ENCODE measurements around the gene TKFC.

Gene TKFC, protein sequence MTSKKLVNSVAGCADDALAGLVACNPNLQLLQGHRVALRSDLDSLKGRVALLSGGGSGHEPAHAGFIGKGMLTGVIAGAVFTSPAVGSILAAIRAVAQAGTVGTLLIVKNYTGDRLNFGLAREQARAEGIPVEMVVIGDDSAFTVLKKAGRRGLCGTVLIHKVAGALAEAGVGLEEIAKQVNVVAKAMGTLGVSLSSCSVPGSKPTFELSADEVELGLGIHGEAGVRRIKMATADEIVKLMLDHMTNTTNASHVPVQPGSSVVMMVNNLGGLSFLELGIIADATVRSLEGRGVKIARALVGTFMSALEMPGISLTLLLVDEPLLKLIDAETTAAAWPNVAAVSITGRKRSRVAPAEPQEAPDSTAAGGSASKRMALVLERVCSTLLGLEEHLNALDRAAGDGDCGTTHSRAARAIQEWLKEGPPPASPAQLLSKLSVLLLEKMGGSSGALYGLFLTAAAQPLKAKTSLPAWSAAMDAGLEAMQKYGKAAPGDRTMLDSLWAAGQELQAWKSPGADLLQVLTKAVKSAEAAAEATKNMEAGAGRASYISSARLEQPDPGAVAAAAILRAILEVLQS

GRCh38 chr11:61332797-61333549 is at the start of gene TKFC, which contains the start of gene DDB1:
TKFC (plus strand) TSS chr11:61333228; CDS start chr11:61334729, 1,501 bp downstream.
DDB1 (minus strand) TSS chr11:61333105; CDS start chr11:61332968, 137 bp downstream.
- no peak for TF ChIP-seq PPARA (CRISPR knock-in tag; IDR thresholded peaks at IDR 0.05; ENCODE audit: borderline replicate concordance)
- TF ChIP-seq ZFP3 (CRISPR knock-in tag; IDR thresholded peaks at IDR 0.05): peak; percentile 93
- no peak for TF ChIP-seq CREB5 (CRISPR knock-in tag; IDR thresholded peaks at IDR 0.05; ENCODE audit: low read depth)
- TF ChIP-seq ISL1 (CRISPR knock-in tag; IDR thresholded peaks at IDR 0.05): no peak
- TF ChIP-seq ZC3H10 (CRISPR knock-in tag; IDR thresholded peaks at IDR 0.05): no peak
- peak; percentile 95 for ATAC-seq

DNA sequence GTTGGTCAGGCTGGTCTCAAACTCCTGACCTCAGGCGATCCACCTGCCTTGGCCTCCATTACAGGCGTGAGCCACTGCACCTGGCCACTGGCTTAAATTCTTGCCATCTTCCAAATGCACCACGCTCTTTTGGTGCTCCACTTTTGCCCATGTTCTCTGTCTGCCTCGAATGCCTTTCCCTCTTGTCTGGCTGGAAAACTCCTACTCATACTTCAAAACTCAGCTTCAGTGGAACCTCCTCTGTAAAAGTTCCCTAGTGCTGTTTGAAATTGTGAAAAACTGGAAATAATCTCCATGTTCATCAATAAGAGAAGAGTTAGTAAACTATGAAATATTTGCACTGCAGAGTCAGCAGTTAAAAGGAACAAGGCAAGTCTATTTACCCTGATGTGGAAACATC is 49.4 kb upstream of the TKFC start:
- ATAC-seq: no peak

DNA sequence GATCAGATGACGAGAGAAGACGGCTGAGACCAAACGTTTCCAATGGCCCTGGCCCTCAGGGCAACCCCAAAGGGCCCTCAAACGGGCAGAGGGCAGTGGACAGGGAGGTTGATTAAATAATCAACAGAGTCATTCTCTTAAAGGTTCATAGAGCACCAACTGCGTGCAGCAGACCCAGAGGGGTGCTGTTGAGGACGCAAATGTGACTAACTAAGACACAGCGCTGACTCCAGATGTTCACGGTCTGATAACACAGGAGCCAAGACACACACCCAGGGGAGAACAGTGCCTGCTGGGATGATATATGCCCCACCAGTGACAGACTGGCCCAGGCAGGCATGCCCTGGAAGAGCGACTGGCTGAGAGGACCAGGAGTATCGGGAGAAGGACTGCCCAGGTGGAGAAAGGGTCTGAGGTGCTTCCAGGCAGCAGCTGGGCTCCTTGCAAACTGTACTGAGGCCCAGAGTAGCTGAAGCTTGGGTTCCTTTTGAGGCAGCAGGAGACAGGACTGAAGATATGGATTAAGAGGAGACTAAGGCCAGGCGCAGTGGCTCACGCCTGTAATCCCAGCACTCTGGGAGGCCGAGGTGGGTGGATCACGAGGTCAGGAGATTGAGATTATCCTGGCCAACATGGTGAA is 45.6 kb upstream of the TKFC start:
- no peak for ATAC-seq
- TF ChIP-seq ARNTL (CRISPR knock-in tag; IDR thresholded peaks at IDR 0.05; ENCODE audit: borderline replicate concordance, low read depth): no peak
- no peak for TF ChIP-seq ESRRG (CRISPR knock-in tag; IDR thresholded peaks at IDR 0.05)
- no peak for TF ChIP-seq CREB5 (CRISPR knock-in tag; IDR thresholded peaks at IDR 0.05; ENCODE audit: low read depth)
- TF ChIP-seq, protein P1, sequence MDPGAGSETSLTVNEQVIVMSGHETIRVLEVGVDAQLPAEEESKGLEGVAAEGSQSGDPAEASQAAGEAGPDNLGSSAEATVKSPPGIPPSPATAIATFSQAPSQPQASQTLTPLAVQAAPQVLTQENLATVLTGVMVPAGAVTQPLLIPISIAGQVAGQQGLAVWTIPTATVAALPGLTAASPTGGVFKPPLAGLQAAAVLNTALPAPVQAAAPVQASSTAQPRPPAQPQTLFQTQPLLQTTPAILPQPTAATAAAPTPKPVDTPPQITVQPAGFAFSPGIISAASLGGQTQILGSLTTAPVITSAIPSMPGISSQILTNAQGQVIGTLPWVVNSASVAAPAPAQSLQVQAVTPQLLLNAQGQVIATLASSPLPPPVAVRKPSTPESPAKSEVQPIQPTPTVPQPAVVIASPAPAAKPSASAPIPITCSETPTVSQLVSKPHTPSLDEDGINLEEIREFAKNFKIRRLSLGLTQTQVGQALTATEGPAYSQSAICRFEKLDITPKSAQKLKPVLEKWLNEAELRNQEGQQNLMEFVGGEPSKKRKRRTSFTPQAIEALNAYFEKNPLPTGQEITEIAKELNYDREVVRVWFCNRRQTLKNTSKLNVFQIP (CRISPR knock-in tag; IDR thresholded peaks at IDR 0.05; ENCODE audit: borderline replicate concordance, low read depth): no peak
- TF ChIP-seq SNAI2 (CRISPR knock-in tag; IDR thresholded peaks at IDR 0.05): no peak
- TF ChIP-seq ISL1 (CRISPR knock-in tag; IDR thresholded peaks at IDR 0.05): no peak
- TF ChIP-seq TOX (CRISPR knock-in tag; IDR thresholded peaks at IDR 0.05; ENCODE audit: borderline replicate concordance): no peak
- no peak for TF ChIP-seq ZNF565 (CRISPR knock-in tag; conservative IDR thresholded peaks at IDR 0.05; ENCODE audit: low read depth)
- TF ChIP-seq ZFP30 (CRISPR knock-in tag; IDR thresholded peaks at IDR 0.05): no peak
- TF ChIP-seq RARB (CRISPR knock-in tag; IDR thresholded peaks at IDR 0.05): no peak
- no peak for TF ChIP-seq PPARA (CRISPR knock-in tag; IDR thresholded peaks at IDR 0.05; ENCODE audit: borderline replicate concordance)
- TF ChIP-seq ZFP3 (CRISPR knock-in tag; IDR thresholded peaks at IDR 0.05): no peak
- TF ChIP-seq TSHZ2 (CRISPR knock-in tag; IDR thresholded peaks at IDR 0.05): no peak
- TF ChIP-seq CSDC2 (CRISPR knock-in tag; IDR thresholded peaks at IDR 0.05): no peak
- TF ChIP-seq BACH2 (CRISPR knock-in tag; IDR thresholded peaks at IDR 0.05; ENCODE audit: borderline replicate concordance): no peak
- no peak for TF ChIP-seq ZNF70 (CRISPR knock-in tag; IDR thresholded peaks at IDR 0.05)
- no peak for TF ChIP-seq ZNF8 (CRISPR knock-in tag; IDR thresholded peaks at IDR 0.05)
- TF ChIP-seq, protein P2, sequence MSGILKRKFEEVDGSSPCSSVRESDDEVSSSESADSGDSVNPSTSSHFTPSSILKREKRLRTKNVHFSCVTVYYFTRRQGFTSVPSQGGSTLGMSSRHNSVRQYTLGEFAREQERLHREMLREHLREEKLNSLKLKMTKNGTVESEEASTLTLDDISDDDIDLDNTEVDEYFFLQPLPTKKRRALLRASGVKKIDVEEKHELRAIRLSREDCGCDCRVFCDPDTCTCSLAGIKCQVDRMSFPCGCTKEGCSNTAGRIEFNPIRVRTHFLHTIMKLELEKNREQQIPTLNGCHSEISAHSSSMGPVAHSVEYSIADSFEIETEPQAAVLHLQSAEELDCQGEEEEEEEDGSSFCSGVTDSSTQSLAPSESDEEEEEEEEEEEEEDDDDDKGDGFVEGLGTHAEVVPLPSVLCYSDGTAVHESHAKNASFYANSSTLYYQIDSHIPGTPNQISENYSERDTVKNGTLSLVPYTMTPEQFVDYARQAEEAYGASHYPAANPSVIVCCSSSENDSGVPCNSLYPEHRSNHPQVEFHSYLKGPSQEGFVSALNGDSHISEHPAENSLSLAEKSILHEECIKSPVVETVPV (CRISPR knock-in tag; IDR thresholded peaks at IDR 0.05): no peak

More for the DNA sequence above, 49.4 kb upstream of the TKFC start:
- TF ChIP-seq ZFP3 (CRISPR knock-in tag; IDR thresholded peaks at IDR 0.05) (peak; percentile 95), ZFP30 (CRISPR knock-in tag; IDR thresholded peaks at IDR 0.05) (no peak)

Data from SK-N-SH treated with all-trans-retinoic acid at 6 μM for 48 hours (cell line).